ENCODE data around the gene TIMP4. TPM values are rescaled to one million over a fixed set of nuclear protein-coding genes. Genes with fewer than 3 reads are reported as not detected.

The TIMP4 gene
- total and polyA plus RNA-seq, 7 donors, result 3.5 to 25.0 (median 10.2) TPM

GRCh38 chr3:12114251-12114650 is 44.5 kb downstream of the TIMP4 start:
- intact Hi-C loops (cut with DNase I), result no loop called here
- Histone ChIP-seq H3K36me3 (no peaks in the 10 kb centered on the region), H3K27me3 (no peaks in the 10 kb centered on the region), H3K27ac (no peak overlapping the region), H3K4me3 (no peak overlapping the region), H3K9me3 (peaks cover 0 to 4% (median 0%) of the 10 kb centered on the region in 4 donors), H3K4me1 (no peaks in the 10 kb centered on the region)
- DNase-seq, result no peak
- TF ChIP-seq POLR2A (IDR thresholded peaks at IDR 0.05), result no peak
- TF ChIP-seq CTCF (IDR thresholded peaks at IDR 0.05), result no peak
- no peak for TF ChIP-seq POLR2AphosphoS5 (IDR thresholded peaks at IDR 0.05)
- TF ChIP-seq EP300 (IDR thresholded peaks at IDR 0.05), result no peak

DNA sequence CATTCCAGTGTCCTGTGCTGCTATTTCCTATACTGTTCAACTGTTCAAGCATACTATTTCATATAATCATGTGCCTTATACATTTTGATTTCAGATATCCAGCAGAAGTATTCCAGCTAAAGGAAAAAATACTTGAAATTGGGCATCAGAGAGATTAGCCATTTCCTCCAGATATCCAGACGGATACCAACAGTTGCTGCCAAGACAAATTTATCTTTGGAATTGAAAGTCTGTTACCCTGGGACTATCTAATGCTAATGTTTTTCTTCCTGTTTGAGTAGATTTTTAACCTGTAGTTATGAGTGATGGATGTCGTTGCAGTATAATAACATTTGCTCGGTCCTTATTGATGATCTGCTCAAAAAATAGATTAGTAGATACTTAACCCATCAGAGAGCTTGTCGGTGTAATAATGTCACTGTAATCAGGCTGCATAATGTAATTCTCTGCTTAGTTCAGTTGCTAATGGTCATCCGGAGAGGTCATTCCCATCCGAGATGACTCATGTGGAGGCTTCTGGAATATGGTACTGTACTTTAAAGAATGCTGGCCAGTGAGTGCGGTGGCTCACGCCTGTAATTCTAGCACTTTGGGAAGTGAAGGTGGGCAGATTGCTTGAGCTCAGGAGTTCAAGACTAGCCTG is 51.5 kb downstream of the TIMP4 start:
- Histone ChIP-seq H3K36me3 (no peaks in the 10 kb centered on the region), H3K27ac (no peak overlapping the region), H3K4me3 (no peak overlapping the region), H3K4me1 (no peaks in the 10 kb centered on the region), H3K27me3 (no peaks in the 10 kb centered on the region), H3K9me3 (peaks cover 0 to 4% (median 0%) of the 10 kb centered on the region in 4 donors)
- intact Hi-C loops (cut with DNase I), result no loop called here
- 57 to 73% methylated on average over 8 of the region's 8 CpGs for WGBS, 2 donors
- no peak for DNase-seq
- TF ChIP-seq POLR2A (IDR thresholded peaks at IDR 0.05), result no peak
- TF ChIP-seq CTCF (IDR thresholded peaks at IDR 0.05), result no peak
- TF ChIP-seq POLR2AphosphoS5 (IDR thresholded peaks at IDR 0.05), result no peak
- TF ChIP-seq EP300 (IDR thresholded peaks at IDR 0.05), result no peak

Other genes starting within 250 kb of the TIMP4 start
- gene SYN2, start 154.5 kb downstream of the TIMP4 start, total RNA-seq, result 1 to 10 TPM; 1.3 to 3.6 (median 2.1) TPM
- gene SYN2, start 154.5 kb downstream of the TIMP4 start, polyA plus RNA-seq, result 1 to 10 TPM in 1 of 3 donors, under 1 TPM in 1, not detected in 1; 0.60 to 3.0 TPM
- 10 to 100 TPM in 3 of 4 donors, 1 to 10 TPM in 1; 9.7 to 17.8 (median 10.9) TPM for gene PPARG, start 130.2 kb upstream of the TIMP4 start, total RNA-seq
- gene PPARG, start 130.2 kb upstream of the TIMP4 start, polyA plus RNA-seq, result 100 to 1,000 TPM in 1 of 3 donors, 10 to 100 TPM in 2; 48.3 to 111 (median 96.1) TPM